Jurkat, Clone E6-1 (cell line): ENCODE measurements around the gene CDCA4. TPM values are rescaled to one million over a fixed set of nuclear protein-coding genes. Genes with fewer than 3 reads are reported as not detected.
"Not testable (repeated sequence)": the region's sequence is repeated elsewhere in the genome, so short reads cannot be mapped to it uniquely, and the experiment has no call there.

Source experiments
- DNase-seq: peaks from one replicate; pipeline ENCODE4 v3.0.0-alpha.2; 2011; ENCODE audit warnings: low read depth, low spot score
- H3K4me3 ChIP-seq: 2 replicates; pipeline ENCODE4 v1.5.1; 2011; ENCODE audit warnings: mild to moderate bottlenecking, low read length, control low read depth, moderate library complexity
- polyA plus RNA-seq: library from polyadenylated mRNA; unstranded; fragments of >200 nt; gene quantifications from one replicate; pipeline ENCODE4 v1.2.1, GENCODE V29; 2012; ENCODE audit warnings: missing spikeins; ENCODE audit not compliant: insufficient read length, insufficient read depth

Gene CDCA4
- 54.4 TPM for polyA plus RNA-seq

DNA sequence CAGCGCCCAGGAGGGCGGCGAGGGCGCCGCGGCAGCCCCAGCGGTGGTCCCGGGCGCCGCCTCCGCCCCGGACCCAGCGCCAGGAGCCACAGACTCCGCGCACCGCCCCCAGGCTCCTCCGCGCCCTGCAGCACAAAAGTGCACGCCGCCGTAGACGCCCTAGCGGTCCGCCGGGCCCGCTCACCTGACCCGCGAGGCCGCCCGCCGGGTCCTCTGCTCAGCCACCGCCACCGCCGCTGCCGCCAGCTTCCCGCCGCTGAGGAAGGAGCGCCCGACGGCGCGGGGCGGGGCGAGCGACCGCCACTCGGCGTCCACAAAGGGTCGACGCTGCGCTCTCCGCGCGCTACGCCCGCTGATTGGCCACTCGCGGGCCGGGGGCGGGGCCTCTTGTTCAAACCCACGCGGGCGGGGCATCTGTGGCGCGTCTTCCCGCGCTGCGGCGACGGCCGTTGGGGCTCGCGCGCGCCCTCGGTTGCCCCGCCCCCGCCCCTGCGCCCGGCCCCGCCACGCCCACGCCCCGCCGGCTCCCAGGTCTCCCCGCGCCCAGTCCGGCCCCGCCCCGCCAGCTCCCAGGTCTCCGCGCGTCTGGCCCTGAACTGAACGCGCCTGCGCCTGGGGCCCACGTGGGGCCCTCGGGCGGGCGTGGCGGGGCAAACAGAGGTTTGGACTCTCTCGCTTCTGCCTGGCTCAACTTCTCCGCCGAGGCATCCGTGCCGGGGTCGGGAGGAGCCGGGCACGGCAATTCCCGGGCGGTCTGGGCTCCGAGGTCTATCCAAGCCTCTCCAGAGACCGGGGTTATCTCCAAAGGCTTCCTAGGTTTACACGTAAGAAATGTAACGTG lies at the start of gene CDCA4:
Gene CDCA4, minus strand, starts transcription at position 269 of the 841 bp plus-strand sequence. CDS start 9,154 bp downstream, outside the sequence.
- H3K4me3 ChIP-seq: peak within 1 kb of the TSS; percentile 96
- DNase-seq: peak; percentile 92

DNA sequence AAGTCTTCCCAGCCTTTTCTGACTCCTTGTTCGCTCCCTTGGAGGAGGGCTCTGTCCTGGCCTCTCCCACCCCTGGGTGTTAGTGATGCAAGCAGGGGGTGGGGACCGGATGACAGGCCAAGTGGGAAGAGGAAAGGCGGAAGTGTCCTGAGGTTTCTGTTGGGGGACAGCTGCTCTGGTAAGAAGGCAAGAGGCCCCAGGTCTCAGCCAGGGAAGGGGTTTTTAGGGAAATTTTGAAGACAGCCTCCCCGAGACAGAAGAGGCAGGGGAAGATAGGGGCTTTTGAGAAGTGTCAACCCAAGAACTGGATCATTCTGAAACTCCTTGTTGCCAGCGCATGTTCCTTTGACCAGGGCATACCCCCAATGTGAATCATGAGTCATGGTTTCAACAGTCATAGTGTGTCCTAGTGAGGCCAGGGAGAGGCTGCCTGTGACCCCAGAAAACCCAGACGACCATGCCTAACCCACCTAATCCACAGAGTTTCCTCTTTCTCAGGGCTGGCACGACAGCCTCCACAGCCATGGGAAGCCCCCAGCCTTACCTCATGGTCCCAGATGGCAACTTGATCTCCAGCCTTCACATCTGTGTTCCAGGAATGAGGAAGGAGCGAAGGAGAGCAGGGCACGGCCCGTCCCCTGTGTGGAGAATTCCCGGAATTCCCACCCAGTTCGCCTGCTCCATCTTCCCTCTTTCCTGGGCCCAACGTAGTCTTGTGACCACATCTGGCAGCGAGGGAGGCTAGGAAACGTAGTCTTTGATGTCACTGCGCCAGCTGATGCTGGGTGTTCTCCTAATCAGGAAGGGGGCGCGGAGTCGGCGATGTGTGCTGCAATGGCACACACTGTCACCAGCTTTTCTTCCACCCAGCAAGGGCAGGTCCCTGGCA lies 49.2 kb upstream of the CDCA4 start:
- no peak overlapping the region for H3K4me3 ChIP-seq
- no peak for DNase-seq

DNA sequence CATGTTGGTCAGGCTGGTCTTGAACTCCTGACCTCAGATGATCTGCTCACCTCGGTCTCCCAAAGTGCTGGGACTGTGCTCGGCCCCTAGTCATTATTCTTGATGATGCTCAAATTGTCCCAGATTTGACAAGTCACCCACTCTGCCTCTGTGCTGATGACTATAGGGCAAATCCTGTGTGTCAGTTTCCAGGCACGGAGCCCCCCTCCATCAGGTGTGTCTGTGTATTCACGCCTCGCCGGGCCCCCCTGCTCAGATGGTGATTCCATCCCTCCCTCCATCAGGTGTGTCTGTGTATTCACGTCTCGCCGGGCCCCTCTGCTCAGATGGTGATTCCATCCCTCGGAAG lies 48.6 kb upstream of the CDCA4 start:
- DNase-seq: no peak
- H3K4me3 ChIP-seq: no peak overlapping the region

DNA sequence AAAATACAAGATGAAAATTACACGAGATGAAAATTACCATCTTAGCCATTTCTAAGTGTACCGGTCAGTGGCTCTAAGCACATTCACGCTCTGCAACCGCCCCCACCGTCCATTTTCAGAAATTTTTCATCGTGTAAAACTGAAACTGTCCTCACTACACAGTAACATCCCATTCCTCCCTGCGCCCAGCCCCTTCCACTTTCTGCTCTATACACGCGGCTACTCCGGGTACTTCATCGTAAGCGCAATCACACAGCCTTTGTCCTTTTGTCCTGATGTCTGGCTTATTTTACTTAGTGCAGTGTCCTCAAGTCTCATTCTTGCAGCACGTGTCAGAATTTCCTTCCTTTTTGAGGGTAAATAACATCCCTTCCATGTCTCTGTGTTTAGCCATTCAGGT lies 47.9 kb upstream of the CDCA4 start:
- no peak for DNase-seq
- H3K4me3 ChIP-seq: no peak overlapping the region

DNA sequence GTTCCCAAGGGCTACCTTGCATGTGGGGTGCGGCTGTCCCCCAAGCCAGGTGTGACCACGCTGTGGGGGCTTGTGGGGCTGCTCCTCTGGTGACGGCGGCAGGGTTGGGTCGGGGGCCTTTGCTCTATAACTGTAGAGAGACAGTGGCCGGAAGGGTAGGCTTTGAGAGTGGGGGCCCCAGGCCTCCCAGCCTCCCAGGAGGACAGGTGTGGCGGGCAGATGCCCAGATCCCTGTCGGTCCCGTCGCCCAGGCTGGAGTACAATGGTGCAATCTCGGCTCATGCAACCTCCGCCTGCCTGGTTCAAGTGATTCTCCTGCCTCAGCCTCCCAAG lies 47.1 kb upstream of the CDCA4 start:
- DNase-seq: no peak

DNA sequence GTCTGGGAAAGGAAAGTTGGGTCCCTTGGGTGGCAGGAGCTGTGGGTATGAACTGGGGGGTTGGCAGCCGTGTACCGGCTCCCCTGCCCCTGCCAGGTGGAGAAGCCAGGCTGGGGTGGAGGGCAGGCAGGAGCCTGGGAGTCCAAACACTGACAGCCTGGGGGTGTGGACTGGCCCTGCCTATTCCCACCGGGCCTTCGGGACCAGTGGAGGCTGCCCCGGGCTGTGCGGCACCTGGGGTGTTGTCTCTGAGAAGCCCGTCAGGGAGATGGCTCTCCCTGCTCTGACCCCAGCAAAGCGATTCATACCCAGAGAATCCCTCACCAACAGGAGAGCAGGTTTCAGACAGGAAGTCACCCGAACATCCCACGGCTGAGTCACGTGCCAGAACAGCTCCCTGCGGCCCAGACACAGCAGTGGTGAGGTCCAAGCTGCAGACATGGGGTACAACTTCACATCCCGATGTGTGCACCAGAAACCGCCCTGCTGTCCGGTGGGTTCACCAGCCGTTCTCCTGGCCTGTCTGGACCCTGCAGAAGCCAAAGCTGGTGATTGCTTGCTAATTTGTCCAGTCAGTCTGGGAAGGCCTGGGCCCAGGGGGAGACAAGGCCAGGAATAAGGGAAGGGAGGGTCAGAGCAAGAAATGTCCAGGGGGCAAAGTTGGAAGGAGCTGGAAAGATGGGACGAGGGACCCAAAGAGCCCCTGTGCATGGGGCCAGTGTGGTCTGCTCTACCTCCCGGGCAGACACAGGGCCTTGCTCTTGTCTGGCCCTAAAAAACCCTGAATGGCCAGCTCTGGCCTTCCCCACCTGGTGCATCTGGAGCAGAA lies 46.5 kb upstream of the CDCA4 start:
- no peak overlapping the region for H3K4me3 ChIP-seq
- no peak for DNase-seq

More for the DNA sequence above, 47.1 kb upstream of the CDCA4 start:
- no peak overlapping the region for H3K4me3 ChIP-seq

DNA sequence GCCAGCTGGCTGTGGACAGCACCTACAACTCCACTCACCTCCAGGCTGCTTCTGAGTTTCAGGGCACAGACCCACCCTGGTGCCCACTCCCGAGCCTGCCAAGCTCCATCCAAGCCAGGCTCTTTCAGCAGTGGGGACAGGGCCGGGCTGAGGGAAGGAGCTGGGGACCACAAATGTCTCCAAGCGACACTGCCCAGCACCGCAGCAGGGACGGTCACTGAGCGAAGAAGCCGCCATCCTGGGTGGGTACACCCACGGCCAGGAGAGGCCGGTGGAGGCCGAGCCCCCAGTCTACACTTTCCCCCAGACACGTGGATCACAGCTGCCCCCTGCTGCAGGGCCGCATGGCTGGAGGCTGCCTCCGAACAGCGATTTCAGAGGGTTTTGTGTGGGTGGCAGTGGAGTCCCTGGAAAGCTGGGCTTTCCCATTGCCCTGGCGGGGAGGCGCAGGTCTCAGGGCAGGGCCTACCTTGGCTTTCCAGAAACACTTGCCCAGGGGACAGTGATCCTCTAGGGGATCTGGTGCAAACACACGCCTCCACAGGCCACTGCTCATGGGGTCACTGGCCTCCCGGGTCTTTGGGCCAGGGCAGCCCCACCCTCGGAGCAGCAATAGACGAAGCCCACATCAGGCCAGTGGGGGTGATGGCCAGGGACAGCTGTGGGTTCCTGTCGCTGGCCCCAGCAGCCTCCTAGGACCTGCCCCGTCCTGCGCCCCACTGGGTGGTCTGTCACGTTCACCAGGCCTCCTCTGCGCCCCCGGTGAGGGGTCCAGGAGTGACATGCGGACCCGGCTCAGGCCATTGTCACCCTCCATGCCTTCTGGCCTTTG lies 45.6 kb upstream of the CDCA4 start:
- no peak for DNase-seq
- no peak overlapping the region for H3K4me3 ChIP-seq

DNA sequence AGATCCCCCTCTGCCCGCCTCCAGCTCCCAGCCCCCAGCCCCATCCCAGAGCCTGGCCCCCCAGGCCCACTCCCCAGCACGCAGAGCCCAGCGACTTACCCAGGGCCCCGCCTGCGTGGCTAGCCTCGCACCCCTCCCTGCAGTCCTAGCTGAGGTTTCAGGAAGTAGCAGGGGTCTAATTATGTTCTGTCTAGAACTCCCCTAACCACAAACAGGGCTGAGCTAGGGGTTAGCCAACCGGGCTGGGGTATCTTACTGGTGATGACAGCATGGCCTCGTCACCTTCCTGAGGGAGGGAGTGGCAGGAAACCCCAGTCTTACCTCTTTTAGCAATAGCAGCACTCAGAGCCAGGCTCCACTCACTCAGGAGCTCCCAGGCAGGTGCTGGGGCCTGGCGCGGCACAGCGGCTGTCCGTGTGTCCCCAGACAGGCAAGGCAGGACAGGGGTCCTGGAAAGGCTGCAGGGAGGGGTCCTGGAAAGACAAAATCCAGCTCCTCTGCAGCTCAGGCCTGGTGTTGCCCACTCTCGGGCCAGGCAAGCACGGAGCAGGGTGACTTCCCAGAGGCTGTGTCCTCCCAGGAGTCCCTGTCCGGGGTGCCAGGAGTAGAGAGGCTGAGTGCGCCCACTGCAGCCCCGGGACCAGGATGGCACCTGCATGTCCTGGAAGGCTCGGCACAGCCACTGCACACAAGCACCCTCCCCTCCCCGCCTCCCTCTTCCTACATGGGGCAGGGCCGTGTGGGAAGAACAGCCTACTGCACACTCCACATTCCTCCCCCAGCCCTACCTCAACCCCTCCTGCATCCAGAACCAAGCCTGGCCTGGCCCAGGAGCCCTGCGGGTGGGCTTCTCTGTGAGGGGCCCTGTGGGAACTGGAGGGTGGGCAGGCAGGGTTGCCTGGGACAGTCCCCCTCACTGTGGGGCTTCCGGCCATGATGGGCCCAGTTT lies 44.7 kb upstream of the CDCA4 start, which contains the start of gene GPR132:
Gene GPR132, minus strand, starts transcription at position 151 of the 949 bp plus-strand sequence. CDS start 10,010 bp downstream, outside the sequence.
- H3K4me3 ChIP-seq: no peak within 1 kb of the TSS
- DNase-seq: peak; percentile 65

DNA sequence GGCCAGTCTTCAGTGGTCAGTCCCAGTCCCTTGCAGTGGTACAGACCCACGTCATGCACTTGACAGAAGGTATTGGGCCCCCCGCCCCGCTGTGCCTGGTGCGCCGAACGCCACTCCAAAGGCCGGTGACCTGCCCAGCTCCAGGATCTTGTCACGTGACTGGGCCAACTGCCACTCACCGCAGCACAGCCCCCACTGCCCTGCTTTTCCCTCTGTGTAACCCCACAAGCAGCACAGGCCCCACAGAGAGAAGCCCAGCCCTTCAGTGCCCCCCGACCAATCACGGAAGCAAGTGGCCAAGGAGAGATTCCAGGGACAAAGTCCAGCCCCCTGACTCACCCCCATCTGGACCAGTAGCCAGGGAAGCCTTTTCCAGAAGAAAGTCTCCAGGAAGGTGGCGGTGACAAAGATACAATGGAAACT lies 43.8 kb upstream of the CDCA4 start:
- DNase-seq: no peak
- H3K4me3 ChIP-seq: no peak overlapping the region

DNA sequence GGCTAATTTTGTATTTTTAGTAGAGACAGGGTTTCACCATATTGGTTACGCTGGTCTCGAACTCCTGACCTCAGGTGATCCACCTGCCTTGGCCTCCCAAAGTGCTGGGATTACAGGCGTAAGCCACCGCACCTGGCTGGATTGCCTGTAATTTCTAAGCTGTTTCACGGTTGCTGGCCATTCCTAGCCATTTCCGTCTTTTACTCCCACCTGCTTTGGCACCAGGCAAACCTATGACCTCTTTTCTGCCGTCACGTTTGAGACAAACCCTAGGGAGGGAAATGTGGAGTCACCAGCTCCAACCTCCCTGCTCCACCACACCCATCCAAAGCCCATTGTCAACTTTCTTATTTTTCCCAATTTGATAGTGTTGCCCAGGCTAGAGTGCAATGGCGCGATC lies 43.1 kb upstream of the CDCA4 start:
- H3K4me3 ChIP-seq: no peak overlapping the region

DNA sequence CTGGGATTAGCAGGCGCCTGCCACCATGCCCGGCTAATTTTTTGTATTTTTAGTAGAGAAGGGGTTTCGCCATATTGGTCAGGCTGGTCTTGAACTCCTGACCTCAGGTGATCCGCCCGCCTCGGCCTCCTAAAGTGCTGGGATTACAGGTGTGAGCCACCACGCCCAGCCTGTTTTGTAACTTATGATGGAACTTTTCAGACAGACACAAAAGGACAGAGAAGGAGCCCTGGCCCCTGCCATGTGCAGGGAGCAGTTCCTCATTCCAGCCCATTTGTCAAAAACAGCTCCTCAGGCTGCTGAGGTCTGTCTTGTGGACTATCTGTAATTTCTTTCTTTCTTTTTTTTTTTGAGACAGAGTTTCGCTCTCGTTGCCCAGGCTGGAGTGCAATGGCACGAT lies 42.6 kb upstream of the CDCA4 start:
- not testable (repeated sequence) for H3K4me3 ChIP-seq, DNase-seq

More for the DNA sequence above, 43.1 kb upstream of the CDCA4 start:
- no peak for DNase-seq

DNA sequence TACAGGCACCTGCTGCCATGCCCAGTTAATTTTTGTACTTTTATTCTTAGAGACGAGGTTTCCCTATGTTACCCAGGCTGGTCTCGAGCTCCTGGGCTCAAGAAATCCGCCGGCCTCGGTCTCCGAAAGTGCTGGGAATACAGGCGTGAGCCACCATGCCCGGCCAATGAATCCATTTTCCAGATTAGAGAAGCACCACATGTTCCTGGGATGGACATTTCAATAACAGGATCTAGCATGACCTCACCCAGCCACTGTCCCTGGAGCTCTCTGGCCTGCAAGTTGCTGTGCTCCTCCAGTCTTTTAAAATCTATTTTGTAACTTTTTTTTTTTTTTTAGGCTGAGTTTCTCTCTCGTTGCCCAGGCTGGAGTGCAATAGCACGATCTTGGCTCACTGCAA lies 42.2 kb upstream of the CDCA4 start:
- no peak overlapping the region for H3K4me3 ChIP-seq
- DNase-seq: no peak

DNA sequence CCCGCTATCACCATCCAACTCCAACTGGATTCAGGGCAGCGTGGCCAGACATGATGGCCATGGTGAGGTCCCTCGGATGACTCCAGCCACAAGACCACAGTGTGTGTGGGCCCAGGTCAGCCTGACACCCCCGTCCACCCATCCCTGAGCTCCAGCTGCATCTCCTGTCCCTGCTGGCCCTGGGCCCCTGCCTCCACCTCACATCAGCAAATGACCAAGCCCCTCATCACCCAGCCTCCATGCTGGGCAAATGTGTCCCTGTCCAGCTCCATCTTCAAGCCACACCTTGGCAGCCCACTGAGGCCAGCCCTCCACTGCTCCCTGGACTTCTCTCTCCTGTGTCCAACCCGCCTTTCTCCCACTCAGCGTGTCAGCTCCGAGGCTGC lies 41.2 kb upstream of the CDCA4 start:
- H3K4me3 ChIP-seq: no peak overlapping the region
- no peak for DNase-seq

DNA sequence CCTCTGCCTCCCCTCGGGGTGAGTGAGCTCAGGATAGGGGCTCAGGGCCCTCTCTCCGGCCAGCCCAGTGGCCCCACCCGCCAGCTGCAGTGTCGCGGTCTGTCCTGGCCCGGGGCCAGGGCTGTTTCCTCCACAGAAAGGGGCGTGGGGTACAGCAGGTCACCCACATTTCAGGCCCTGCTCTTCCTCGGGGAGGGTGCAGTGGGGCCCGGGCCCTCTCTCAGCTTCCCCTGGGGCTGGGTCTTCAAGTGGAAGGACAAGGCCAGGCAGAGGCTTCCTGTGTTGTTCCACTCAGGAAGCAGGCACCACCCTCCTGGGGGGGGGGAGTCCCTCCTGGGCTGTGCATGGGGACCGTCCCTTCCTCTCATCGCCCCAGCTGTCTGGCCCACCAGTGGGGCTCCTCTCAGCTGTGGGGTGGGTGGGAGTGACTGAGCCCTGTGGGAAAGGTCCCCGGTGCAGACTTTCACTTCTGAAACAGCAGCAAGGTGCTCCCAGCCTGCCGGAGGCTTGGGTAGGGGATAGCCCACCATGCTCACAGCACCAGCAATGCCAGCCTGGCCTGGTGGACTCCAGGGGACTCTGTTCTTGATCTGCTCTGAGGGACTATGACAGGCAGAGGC lies 40.7 kb upstream of the CDCA4 start:
- no peak overlapping the region for H3K4me3 ChIP-seq
- no peak for DNase-seq

DNA sequence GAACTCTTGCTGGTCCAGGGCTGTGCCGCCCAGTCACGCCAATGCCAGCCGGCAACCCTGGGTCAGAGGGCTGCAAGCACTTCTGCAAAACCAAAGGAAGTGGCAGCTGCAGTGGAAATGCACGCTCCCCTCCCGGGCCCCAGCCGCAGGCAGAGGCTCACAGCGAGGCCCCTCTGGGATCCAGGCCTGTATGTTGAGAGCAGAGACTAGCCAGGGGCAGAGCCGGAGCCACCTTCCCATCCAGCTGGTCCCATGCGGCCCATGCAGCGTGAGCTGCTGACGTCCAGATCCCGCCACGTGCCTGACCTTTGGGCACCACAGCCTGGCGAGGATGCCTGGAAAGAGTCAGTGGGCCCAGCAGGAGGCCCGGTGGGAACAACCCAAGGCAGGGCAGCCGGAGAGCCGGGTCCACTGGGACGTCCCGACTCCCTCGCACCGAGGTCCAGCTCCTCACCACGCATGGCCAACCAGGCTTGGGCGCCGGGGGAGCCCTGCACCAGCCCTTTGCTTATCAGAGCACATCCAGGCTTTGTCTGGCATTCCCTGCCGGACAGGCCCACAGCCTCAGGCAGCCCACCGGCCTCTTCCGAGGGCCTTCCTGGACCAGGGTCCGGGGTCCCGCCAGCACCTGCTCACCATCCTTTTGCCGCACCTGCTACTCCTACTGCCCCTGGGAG lies 40.0 kb upstream of the CDCA4 start:
- no peak overlapping the region for H3K4me3 ChIP-seq
- no peak for DNase-seq

DNA sequence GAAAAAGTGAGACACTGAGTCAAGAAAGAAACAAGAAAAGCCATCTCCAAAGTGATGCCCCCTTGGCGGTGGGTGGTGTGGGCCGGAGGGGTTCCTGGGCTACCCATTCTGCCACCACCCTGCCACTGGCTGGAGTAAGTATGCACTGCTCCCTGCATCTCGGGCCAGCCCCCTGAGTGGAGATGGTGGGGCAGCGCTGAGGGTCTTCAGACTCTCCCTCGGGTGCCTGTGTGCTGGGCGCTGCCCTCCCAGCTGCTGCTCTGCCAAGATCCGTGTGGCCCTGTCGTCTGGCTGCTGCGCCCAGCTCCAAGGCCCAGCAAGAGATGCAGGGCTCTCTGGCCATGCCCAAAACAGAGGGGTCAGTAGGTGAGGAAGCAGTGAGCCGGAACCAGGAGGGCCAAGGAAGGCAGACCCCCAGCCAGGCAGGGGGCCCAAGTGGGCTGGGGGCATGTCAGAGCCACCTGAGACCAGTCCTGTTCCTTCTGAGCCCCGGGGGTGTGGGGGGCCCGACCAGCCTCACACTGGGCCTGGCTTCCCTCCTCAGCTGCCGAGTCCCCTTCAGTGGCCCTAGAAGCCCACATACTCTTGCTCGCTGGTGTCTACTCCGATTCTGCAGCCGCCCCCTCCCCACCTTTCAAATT lies 39.2 kb upstream of the CDCA4 start:
- DNase-seq: no peak

More for the DNA sequence above, 39.2 kb upstream of the CDCA4 start:
- H3K4me3 ChIP-seq: no peak overlapping the region
